MCF 10A (cell line): ENCODE results near the gene PECR. TPM values are rescaled to one million over a fixed set of nuclear protein-coding genes. Genes with fewer than 3 reads are reported as not detected.

Experiments used
- BruUV-seq: library from RNA; stranded (reverse); fragments of 400-500 nt; replicated peaks from 2 replicates; lab custom pipeline; 2021; lab: Mats Ljungman, UMichigan
- CTCF ChIA-PET: fragments of 300-600 bp; sonication (Branson Sonifier 250); formaldehyde crosslinking; extraction: SDS; loops from one replicate; lab custom pipeline; 2021; ENCODE audit warnings: antibody characterized with exemption, inconsistent platforms; lab: Yijun Ruan, JAX
- POLR2A ChIA-PET: fragments of 300-600, 350-650 bp; sonication (Branson Sonifier 250); formaldehyde crosslinking; extraction: SDS; loops from one replicate; lab custom pipeline; 2020; ENCODE audit warnings: antibody characterized with exemption, inconsistent platforms; lab: Yijun Ruan, JAX
- DNase-seq: peaks from one replicate; pipeline ENCODE4 v3.0.0-alpha.2; 2018; ENCODE audit not compliant: unreplicated experiment
- H3K27ac Mint-ChIP-seq: one replicate; pipeline ENCODE4 v1.8.0; 2022; ENCODE audit warnings: mild to moderate bottlenecking, low read depth, mixed read lengths; ENCODE audit not compliant: unreplicated experiment
- H3K27me3 Mint-ChIP-seq: one replicate; pipeline ENCODE4 v1.8.0; 2022; ENCODE audit warnings: mixed read lengths; ENCODE audit not compliant: insufficient read depth, unreplicated experiment
- H3K36me3 Mint-ChIP-seq: one replicate; pipeline ENCODE4 v1.8.0; 2022; ENCODE audit warnings: mild to moderate bottlenecking, moderate library complexity, mixed read lengths; ENCODE audit not compliant: insufficient read depth, unreplicated experiment
- H3K4me1 Mint-ChIP-seq: one replicate; pipeline ENCODE4 v1.8.0; 2022; ENCODE audit warnings: mixed read lengths; ENCODE audit not compliant: insufficient read depth, unreplicated experiment
- H3K4me3 Mint-ChIP-seq: one replicate; pipeline ENCODE4 v1.8.0; 2022; ENCODE audit warnings: mild to moderate bottlenecking, moderate library complexity, mixed read lengths; ENCODE audit not compliant: unreplicated experiment
- H3K9me3 Mint-ChIP-seq: one replicate; pipeline ENCODE4 v1.8.0; 2022; ENCODE audit warnings: mixed read lengths; ENCODE audit not compliant: unreplicated experiment
- CTCF ChIP-seq: fragments of 200-600 bp; IDR thresholded peaks from one replicate; pipeline ENCODE4 v1.8.0; 2022; ENCODE audit warnings: antibody characterized with exemption, mild to moderate bottlenecking; ENCODE audit not compliant: unreplicated experiment
- intact Hi-C: fragments of 100-400 bp; cut with micrococcal nuclease; formaldehyde crosslinking; loops from 2 replicates; pipeline ENCODE4 v1.14.1; 2022
- total RNA-seq: library from RNA; stranded (reverse); gene quantifications from 2 replicates; pipeline ENCODE4 v1.2.3, GENCODE V29; 2022

The PECR gene
- total RNA-seq, 1 experiment from 2014 or later, result 8.3 TPM

GRCh38 chr2:216083464-216084281 lies 2.1 kb upstream of the PECR start:
- POLR2A ChIA-PET, result interaction anchor here (0.6 to 3.6 kb wide), 3 partner anchors 23 to 759 kb away, joined by 3 to 37 read pairs (median 4); partner anchors contain the start of gene XRCC5
- no peak for TF ChIP-seq CTCF
- no TSS peak for BruUV-seq
- no peaks in the 10 kb centered on the region for H3K36me3 Mint-ChIP-seq
- intact Hi-C loops, result no loop called here
- H3K27me3 Mint-ChIP-seq, result no peaks in the 10 kb centered on the region
- CTCF ChIA-PET, result interaction anchor here (0.5 to 3.4 kb wide), 7 partner anchors 10 to 1087 kb away, joined by 3 to 21 read pairs (median 4); no protein-coding TSS in a partner anchor
- no peak overlapping the region for H3K27ac Mint-ChIP-seq
- H3K4me3 Mint-ChIP-seq, result no peak overlapping the region
- no peak for DNase-seq
- peaks cover 8% of the 10 kb centered on the region for H3K4me1 Mint-ChIP-seq
- H3K9me3 Mint-ChIP-seq, result no peaks in the 10 kb centered on the region

GRCh38 chr2:216082805-216083204 lies 1.2 kb upstream of the PECR start:
- no peak for TF ChIP-seq CTCF
- no peak for DNase-seq
- BruUV-seq, result no TSS peak
- Mint-ChIP-seq H3K4me3 (peak overlapping the region; percentile 81), H3K4me1 (peaks cover 8% of the 10 kb centered on the region), H3K9me3 (no peaks in the 10 kb centered on the region), H3K36me3 (no peaks in the 10 kb centered on the region), H3K27ac (no peak overlapping the region), H3K27me3 (no peaks in the 10 kb centered on the region)
- ChIA-PET CTCF (interaction anchor here (1.0 to 3.4 kb wide), 3 partner anchors 11 to 32 kb away, joined by 3 to 21 read pairs (median 5); no protein-coding TSS in a partner anchor), POLR2A (interaction anchor here (0.9 to 3.6 kb wide), 2 partner anchors 24 to 26 kb away, joined by 4 to 37 read pairs; partner anchors contain the start of gene XRCC5)
- intact Hi-C loops, result no loop called here

- H3K4me1 Mint-ChIP-seq, result peaks cover 8% of the 10 kb centered on the region
- H3K9me3 Mint-ChIP-seq, result no peaks in the 10 kb centered on the region
- H3K4me3 Mint-ChIP-seq, result peak overlapping the region; percentile 81
- intact Hi-C loops, result no loop called here
- no peaks in the 10 kb centered on the region for H3K36me3 Mint-ChIP-seq
- H3K27ac Mint-ChIP-seq, result no peak overlapping the region
- H3K27me3 Mint-ChIP-seq, result no peaks in the 10 kb centered on the region
- POLR2A ChIA-PET, result interaction anchor here (1.2 to 3.6 kb wide), 3 partner anchors 12 to 32 kb away, joined by 3 to 37 read pairs (median 7); partner anchors contain the start of gene XRCC5
- DNase-seq, result no peak
- CTCF ChIA-PET, result interaction anchor here (0.7 to 3.4 kb wide), 9 partner anchors 8 to 188 kb away, joined by 3 to 21 read pairs (median 3); no protein-coding TSS in a partner anchor
- TF ChIP-seq CTCF, result no peak
- TSS peak; percentile 41 for BruUV-seq
Measured at GRCh38 chr2:216082117-216082711, 605 bp upstream of the PECR start.
